Liver (tissue), 9 donors: ENCODE data around the gene NAPSA. TPM values are rescaled to one million over a fixed set of nuclear protein-coding genes. Genes with fewer than 3 reads are reported as not detected.
A peak's percentile ranks its signal among the peaks of the same experiment; 100 is the strongest.
"Not testable (repeated sequence)": the region's sequence is repeated elsewhere in the genome, so short reads cannot be mapped to it uniquely, and the experiment has no call there.

Experiments used
- DNase-seq: peaks from one replicate; pipeline ENCODE4 v3.0.0-alpha.2; 2017; ENCODE audit warnings: low spot score
- H3K27ac ChIP-seq, 2 donors: one replicate each; pipeline ENCODE4 v1.7.0; 2013; ENCODE audit warnings: inconsistent platforms in 2 of 2, low read length in 2 of 2, control low read depth in 1 of 2, low read depth in 1 of 2, mild to moderate bottlenecking in 1 of 2
- H3K27me3 ChIP-seq, 4 donors: one replicate each; pipeline versions ENCODE4 v1.6.1 to v1.7.0; 2013; ENCODE audit warnings: low read length in 3 of 4, inconsistent platforms in 1 of 4, mild to moderate bottlenecking in 1 of 4, moderate library complexity in 1 of 4; ENCODE audit not compliant: control insufficient read depth in 4 of 4, insufficient read depth in 4 of 4
- H3K36me3 ChIP-seq, 4 donors: one replicate each; pipeline versions ENCODE4 v1.6.1 to v1.7.0; 2013; ENCODE audit warnings: low read length in 3 of 4, mild to moderate bottlenecking in 3 of 4, low read depth in 1 of 4, moderate library complexity in 1 of 4; ENCODE audit not compliant: control insufficient read depth in 4 of 4, insufficient read depth in 3 of 4
- H3K4me1 ChIP-seq, 4 donors: one replicate each; pipeline versions ENCODE4 v1.6.1 to v1.7.0; 2013; ENCODE audit warnings: low read length in 3 of 4, mild to moderate bottlenecking in 3 of 4, moderate library complexity in 1 of 4; ENCODE audit not compliant: control insufficient read depth in 4 of 4, insufficient read depth in 4 of 4
- H3K4me3 ChIP-seq, 3 donors: one replicate each; pipeline versions ENCODE4 v1.6.1 to v1.7.0; 2013; ENCODE audit warnings: low read length in 3 of 3, control low read depth in 1 of 3, low read depth in 1 of 3, mild to moderate bottlenecking in 1 of 3
- H3K9ac ChIP-seq, 2 donors: one replicate each; pipeline ENCODE4 v1.7.0; 2013; ENCODE audit warnings: low read length in 2 of 2, mild to moderate bottlenecking in 2 of 2, moderate library complexity in 2 of 2, control low read depth in 1 of 2, low read depth in 1 of 2
- H3K9me3 ChIP-seq, 4 donors: one replicate each; pipeline versions ENCODE4 v1.6.1 to v1.7.0; 2013; ENCODE audit warnings: low read length in 3 of 4; ENCODE audit not compliant: control insufficient read depth in 4 of 4
- EGR1 ChIP-seq, 2 donors: IDR thresholded peaks; 2 replicates each; pipeline ENCODE4 v1.6.1; 2016 to 2018; ENCODE audit warnings: antibody characterized with exemption in 2 of 2, low read depth in 2 of 2
- FOXA2 ChIP-seq: IDR thresholded peaks from 2 replicates; pipeline ENCODE4 v1.6.1; 2016; ENCODE audit warnings: antibody characterized with exemption
- GABPA ChIP-seq, 2 donors: IDR thresholded peaks in 1 of 2; conservative IDR thresholded peaks in 1 of 2; 2 replicates each; pipeline ENCODE4 v1.6.1; 2016; ENCODE audit warnings: antibody characterized with exemption in 2 of 2, mild to moderate bottlenecking in 1 of 2, moderate library complexity in 1 of 2
- JUND ChIP-seq, 2 donors: IDR thresholded peaks; 2 replicates each; pipeline ENCODE4 v1.6.1; 2016; ENCODE audit warnings: antibody characterized with exemption in 2 of 2
- NR2F2 ChIP-seq: IDR thresholded peaks from 2 replicates; pipeline ENCODE4 v1.6.1; 2016; ENCODE audit warnings: antibody characterized with exemption
- RAD21 ChIP-seq, 2 donors: IDR thresholded peaks; 2 replicates each; pipeline ENCODE4 v1.6.1; 2016; ENCODE audit warnings: antibody characterized with exemption in 2 of 2, mild to moderate bottlenecking in 2 of 2
- RXRA ChIP-seq, 2 donors: IDR thresholded peaks; 2 replicates each; pipeline ENCODE4 v1.6.1; 2017 to 2018; ENCODE audit warnings: antibody characterized with exemption in 2 of 2, mild to moderate bottlenecking in 1 of 2
- SP1 ChIP-seq: IDR thresholded peaks from 2 replicates; pipeline ENCODE4 v1.6.1; 2018; ENCODE audit warnings: antibody characterized with exemption, mild to moderate bottlenecking
- YY1 ChIP-seq: IDR thresholded peaks from 2 replicates; pipeline ENCODE4 v1.6.1; 2016; ENCODE audit warnings: antibody characterized with exemption, mild to moderate bottlenecking
- WGBS: extraction: QIAGEN DNeasy Blood & Tissue Kit; methylation state at CpG from one replicate; pipeline ENCODE4 v1.1.7; 2013; 5-methylcytosine and 5-hydroxymethylcytosine counted together
- polyA plus RNA-seq, 2 donors: library from polyadenylated mRNA; stranded (reverse) in 1 of 2; unstranded in 1 of 2; fragments of 200-250 nt in 1 of 2; fragments of >200 nt in 1 of 2; fragmentation: Nextera tagmentation in 1 of 2; extraction: Ambion mirVana in 1 of 2; gene quantifications; one replicate each; pipeline versions ENCODE4 v1.2.1 to v1.2.3, GENCODE V29; 2013 to 2015
- total RNA-seq, 2 donors: library from RNA; depleted of rRNA; stranded (reverse); fragments of >200 nt; gene quantifications; one replicate each; pipeline ENCODE4 v1.2.3, GENCODE V29; 2014
- TF ChIP-seq, protein P1 (sequence below): fragments of 150-350 bp; IDR thresholded peaks from 2 replicates; pipeline ENCODE4 v1.5.1; 2017; ENCODE audit warnings: improper control_type of control experiment, low read depth, low read length; ENCODE audit not compliant: missing input control
- TF ChIP-seq, protein P2 (sequence below): IDR thresholded peaks from 2 replicates; pipeline ENCODE4 v1.6.1; 2016; ENCODE audit warnings: antibody characterized with exemption
- TF ChIP-seq, protein P3 (sequence below): IDR thresholded peaks from 2 replicates; pipeline ENCODE4 v1.6.1; 2016; ENCODE audit warnings: antibody characterized with exemption
- TF ChIP-seq, protein P4 (sequence below): IDR thresholded peaks from 2 replicates; pipeline ENCODE4 v1.6.1; 2016; ENCODE audit warnings: antibody characterized with exemption, mild to moderate bottlenecking
- TF ChIP-seq, protein P5 (sequence below): IDR thresholded peaks from 2 replicates; pipeline ENCODE4 v1.6.1; 2016; ENCODE audit warnings: antibody characterized with exemption
- donor health status: healthy.
- donor health status: healthy.
- donor health status: healthy.
- donor health status: healthy.
- donor health status: healthy.

NAPSA gene
- total and polyA plus RNA-seq, 4 donors, result 0.28 to 0.74 (median 0.54) TPM

DNA sequence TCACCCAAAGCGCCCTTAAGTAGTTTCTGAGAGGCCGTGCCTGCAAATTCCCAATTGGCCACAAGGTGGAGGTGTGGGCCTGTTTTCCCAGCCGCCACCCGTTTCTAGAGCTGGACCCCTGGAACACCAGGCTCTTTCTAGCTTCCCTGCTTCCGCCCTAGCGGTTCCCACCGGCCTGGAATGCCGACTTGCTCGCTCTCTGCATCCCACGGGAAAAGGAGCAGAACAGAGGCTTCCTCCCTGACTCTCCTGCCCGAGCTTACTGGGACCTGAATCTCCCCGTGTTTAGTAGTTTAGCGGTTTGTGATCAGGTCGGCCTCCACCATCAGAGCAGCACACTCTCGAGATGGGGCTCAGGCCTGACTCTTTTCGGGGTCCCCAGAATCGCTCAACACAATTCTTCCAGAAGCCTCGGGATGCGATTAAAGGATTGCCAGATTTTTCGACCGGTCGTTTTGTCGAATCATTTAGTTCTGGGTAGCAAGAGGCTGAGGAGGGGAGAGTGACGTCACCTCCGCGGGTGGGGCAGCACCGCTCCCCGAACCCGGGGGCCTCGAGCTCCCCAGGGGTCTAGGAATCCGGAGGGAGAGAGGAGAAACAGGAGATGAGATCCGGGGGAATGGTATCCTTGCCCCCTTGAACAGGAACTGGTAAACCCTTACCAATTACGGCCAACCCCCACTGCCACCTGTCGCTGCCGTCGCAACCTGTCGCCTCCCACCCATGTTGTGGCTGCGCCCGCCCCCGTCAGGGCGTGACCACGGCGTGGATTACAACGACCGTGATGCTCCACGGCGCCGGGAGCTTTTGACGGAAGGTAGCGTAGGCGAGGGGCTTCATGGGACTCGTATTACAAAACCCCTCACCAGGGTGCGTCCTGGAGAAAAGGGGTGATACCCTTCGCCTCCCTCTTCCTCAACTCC is 8.0 kb downstream of the NAPSA start:
- Histone ChIP-seq H3K9ac (peak overlapping the region; percentile 80 to 92), H3K4me3 (peak overlapping the region; percentile 52 to 64 (median 60)), H3K4me1 (peaks cover 0 to 10% (median 5%) of the 10 kb centered on the region in 4 donors), H3K27ac (peak overlapping the region; percentile 88 to 89), H3K27me3 (no peaks in the 10 kb centered on the region), H3K36me3 (no peaks in the 10 kb centered on the region), H3K9me3 (no peaks in the 10 kb centered on the region)
- TF ChIP-seq, protein P1, sequence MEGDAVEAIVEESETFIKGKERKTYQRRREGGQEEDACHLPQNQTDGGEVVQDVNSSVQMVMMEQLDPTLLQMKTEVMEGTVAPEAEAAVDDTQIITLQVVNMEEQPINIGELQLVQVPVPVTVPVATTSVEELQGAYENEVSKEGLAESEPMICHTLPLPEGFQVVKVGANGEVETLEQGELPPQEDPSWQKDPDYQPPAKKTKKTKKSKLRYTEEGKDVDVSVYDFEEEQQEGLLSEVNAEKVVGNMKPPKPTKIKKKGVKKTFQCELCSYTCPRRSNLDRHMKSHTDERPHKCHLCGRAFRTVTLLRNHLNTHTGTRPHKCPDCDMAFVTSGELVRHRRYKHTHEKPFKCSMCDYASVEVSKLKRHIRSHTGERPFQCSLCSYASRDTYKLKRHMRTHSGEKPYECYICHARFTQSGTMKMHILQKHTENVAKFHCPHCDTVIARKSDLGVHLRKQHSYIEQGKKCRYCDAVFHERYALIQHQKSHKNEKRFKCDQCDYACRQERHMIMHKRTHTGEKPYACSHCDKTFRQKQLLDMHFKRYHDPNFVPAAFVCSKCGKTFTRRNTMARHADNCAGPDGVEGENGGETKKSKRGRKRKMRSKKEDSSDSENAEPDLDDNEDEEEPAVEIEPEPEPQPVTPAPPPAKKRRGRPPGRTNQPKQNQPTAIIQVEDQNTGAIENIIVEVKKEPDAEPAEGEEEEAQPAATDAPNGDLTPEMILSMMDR, result peak; percentile 81
- TF ChIP-seq FOXA2 (no peak), RAD21 (IDR thresholded peaks at IDR 0.05) (peak; percentile 79 to 90), RXRA (IDR thresholded peaks at IDR 0.05) (no peak), JUND (IDR thresholded peaks at IDR 0.05) (peak in 1 of 2 donors; percentile 80), EGR1 (IDR thresholded peaks at IDR 0.05; ENCODE audit: low read depth in 2 of 2) (peak in 1 of 2 donors; percentile 64), SP1 (no peak)
- TF ChIP-seq, protein P2, sequence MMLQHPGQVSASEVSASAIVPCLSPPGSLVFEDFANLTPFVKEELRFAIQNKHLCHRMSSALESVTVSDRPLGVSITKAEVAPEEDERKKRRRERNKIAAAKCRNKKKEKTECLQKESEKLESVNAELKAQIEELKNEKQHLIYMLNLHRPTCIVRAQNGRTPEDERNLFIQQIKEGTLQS, result no peak
- peak; percentile 82 for DNase-seq
- 16% methylated on average over 54 of the region's 54 CpGs for WGBS

DNA sequence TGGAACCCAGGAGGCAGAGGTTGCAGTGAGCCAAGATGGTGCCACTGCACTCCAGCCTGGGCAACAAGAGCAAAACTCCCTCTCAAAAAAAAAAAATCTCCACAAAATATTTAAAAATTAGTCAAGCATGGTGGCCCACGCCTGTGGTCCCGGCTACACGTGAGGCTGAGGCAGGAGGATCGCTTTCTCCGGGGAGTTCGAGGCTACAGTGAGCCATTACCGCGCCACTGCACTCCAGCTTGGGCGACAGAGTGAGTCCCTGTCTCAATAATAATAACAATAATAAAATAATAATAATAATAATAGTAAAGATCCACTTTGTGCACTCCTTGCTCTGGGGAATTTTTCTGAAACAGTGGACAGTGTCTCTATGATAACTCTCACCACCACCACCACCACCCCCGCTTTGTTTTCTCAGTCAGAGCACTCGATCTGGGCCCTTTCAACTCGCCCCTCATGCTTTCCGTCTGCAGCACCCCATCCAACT is 8.7 kb downstream of the NAPSA start:
- Histone ChIP-seq H3K27ac (peak overlapping the region in 1 of 2 donors; percentile 88), H3K4me3 (peak overlapping the region in 1 of 3 donors; percentile 64), H3K9me3 (no peaks in the 10 kb centered on the region), H3K9ac (peak overlapping the region in 1 of 2 donors; percentile 92), H3K27me3 (no peaks in the 10 kb centered on the region), H3K36me3 (no peaks in the 10 kb centered on the region), H3K4me1 (peaks cover 0 to 10% (median 5%) of the 10 kb centered on the region in 4 donors)
- no peak for DNase-seq
- WGBS, result 35% methylated on average over 13 of the region's 13 CpGs
- TF ChIP-seq RXRA (IDR thresholded peaks at IDR 0.05) (no peak), SP1 (no peak), EGR1 (IDR thresholded peaks at IDR 0.05; ENCODE audit: low read depth in 2 of 2) (no peak), GABPA (IDR thresholded peaks at IDR 0.05 in 1 of 2, conservative IDR thresholded peaks at IDR 0.05 in 1 of 2) (no peak), FOXA2 (no peak), YY1 (no peak), JUND (IDR thresholded peaks at IDR 0.05) (no peak), NR2F2 (no peak), RAD21 (IDR thresholded peaks at IDR 0.05) (no peak)
- TF ChIP-seq, protein P2, result no peak
- TF ChIP-seq, protein P3, sequence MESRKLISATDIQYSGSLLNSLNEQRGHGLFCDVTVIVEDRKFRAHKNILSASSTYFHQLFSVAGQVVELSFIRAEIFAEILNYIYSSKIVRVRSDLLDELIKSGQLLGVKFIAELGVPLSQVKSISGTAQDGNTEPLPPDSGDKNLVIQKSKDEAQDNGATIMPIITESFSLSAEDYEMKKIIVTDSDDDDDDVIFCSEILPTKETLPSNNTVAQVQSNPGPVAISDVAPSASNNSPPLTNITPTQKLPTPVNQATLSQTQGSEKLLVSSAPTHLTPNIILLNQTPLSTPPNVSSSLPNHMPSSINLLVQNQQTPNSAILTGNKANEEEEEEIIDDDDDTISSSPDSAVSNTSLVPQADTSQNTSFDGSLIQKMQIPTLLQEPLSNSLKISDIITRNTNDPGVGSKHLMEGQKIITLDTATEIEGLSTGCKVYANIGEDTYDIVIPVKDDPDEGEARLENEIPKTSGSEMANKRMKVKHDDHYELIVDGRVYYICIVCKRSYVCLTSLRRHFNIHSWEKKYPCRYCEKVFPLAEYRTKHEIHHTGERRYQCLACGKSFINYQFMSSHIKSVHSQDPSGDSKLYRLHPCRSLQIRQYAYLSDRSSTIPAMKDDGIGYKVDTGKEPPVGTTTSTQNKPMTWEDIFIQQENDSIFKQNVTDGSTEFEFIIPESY, result no peak
- TF ChIP-seq, protein P4, sequence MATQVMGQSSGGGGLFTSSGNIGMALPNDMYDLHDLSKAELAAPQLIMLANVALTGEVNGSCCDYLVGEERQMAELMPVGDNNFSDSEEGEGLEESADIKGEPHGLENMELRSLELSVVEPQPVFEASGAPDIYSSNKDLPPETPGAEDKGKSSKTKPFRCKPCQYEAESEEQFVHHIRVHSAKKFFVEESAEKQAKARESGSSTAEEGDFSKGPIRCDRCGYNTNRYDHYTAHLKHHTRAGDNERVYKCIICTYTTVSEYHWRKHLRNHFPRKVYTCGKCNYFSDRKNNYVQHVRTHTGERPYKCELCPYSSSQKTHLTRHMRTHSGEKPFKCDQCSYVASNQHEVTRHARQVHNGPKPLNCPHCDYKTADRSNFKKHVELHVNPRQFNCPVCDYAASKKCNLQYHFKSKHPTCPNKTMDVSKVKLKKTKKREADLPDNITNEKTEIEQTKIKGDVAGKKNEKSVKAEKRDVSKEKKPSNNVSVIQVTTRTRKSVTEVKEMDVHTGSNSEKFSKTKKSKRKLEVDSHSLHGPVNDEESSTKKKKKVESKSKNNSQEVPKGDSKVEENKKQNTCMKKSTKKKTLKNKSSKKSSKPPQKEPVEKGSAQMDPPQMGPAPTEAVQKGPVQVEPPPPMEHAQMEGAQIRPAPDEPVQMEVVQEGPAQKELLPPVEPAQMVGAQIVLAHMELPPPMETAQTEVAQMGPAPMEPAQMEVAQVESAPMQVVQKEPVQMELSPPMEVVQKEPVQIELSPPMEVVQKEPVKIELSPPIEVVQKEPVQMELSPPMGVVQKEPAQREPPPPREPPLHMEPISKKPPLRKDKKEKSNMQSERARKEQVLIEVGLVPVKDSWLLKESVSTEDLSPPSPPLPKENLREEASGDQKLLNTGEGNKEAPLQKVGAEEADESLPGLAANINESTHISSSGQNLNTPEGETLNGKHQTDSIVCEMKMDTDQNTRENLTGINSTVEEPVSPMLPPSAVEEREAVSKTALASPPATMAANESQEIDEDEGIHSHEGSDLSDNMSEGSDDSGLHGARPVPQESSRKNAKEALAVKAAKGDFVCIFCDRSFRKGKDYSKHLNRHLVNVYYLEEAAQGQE, result no peak
- TF ChIP-seq, protein P5, sequence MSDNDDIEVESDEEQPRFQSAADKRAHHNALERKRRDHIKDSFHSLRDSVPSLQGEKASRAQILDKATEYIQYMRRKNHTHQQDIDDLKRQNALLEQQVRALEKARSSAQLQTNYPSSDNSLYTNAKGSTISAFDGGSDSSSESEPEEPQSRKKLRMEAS, result no peak
- TF ChIP-seq, protein P1, result no peak

DNA sequence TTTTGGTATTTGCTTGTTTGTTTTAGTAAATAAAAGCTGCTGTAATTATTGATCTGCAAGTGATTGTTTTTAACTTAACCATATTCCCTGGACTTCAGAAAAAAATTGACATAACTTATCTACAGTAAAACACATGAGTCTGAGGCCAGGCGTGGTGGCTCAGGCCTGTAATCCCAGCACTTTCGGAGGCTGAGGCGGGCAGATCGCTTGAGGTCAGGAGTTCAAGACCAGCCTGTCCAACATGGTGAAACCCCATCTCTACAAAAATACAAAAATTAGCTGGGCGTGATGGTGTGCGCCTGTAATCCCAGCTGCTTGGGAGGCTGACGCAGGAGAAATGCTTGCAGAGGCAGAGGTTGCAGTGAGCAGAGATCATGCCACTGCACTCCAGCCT is 12.0 kb downstream of the NAPSA start:
- 97% methylated on average over 7 of the region's 7 CpGs for WGBS
- H3K9me3 ChIP-seq, H3K9ac ChIP-seq, H3K4me3 ChIP-seq, DNase-seq, H3K36me3 ChIP-seq, H3K27me3 ChIP-seq, H3K27ac ChIP-seq: not testable (repeated sequence)
- H3K4me1 ChIP-seq, result peaks cover 2 to 22% (median 11%) of the 10 kb centered on the region in 4 donors
